K562 (cell line): ENCODE measurements around the gene SYT14. TPM values are rescaled to one million over a fixed set of nuclear protein-coding genes. Genes with fewer than 3 reads are reported as not detected.

ENCODE experiments used
- ATAC-seq: fragments of 200-7000 bp; cut with Tn5 transposase; 3 replicates; pipeline ENCODE4 v1.9.1; 2020; ENCODE audit warnings: moderate library complexity
- BruUV-seq: library from RNA; stranded (reverse); fragments of 400-500 nt; replicated peaks from 2 replicates; lab custom pipeline; 2021; lab: Mats Ljungman, UMichigan
- CTCF ChIA-PET: fragments of 300-600 bp; formaldehyde crosslinking; extraction: SDS; loops from one replicate; lab custom pipeline; 2021; ENCODE audit warnings: low intra/inter-chr PET ratio; lab: Yijun Ruan, JAX
- POLR2A ChIA-PET: fragments of 300-600, 350-650 bp; sonication (Branson Sonifier 250); formaldehyde crosslinking; extraction: SDS; loops from one replicate; lab custom pipeline; 2021; ENCODE audit warnings: antibody characterized with exemption, inconsistent platforms; lab: Yijun Ruan, JAX
- DNase-seq, 4 experiments: peaks; one replicate each; pipeline versions ENCODE4 v3.0.0 to v3.0.0-alpha.2; 2011 to 2018; ENCODE audit warnings: low spot score in 3 of 4, mixed read lengths in 3 of 4; ENCODE audit errors: extremely low read depth in 1 of 4
- FAIRE-seq: peaks from 2 replicates; lab custom pipeline; 2011; peaks lifted over from hg19 to GRCh38; lab: Jason Lieb, UNC
- H2AFZ ChIP-seq: 2 replicates; pipeline ENCODE4 v1.6.0; 2011; ENCODE audit warnings: low read depth, low read length, control low read depth, inconsistent platforms
- H3K27ac ChIP-seq: fragments of 200-600 bp; 3 replicates; pipeline ENCODE4 v1.8.0; 2011; ENCODE audit warnings: low read depth, mild to moderate bottlenecking, control low read depth, inconsistent platforms, low read length, moderate library complexity, mixed read lengths; ENCODE audit errors: extremely low read depth
- H3K27me3 ChIP-seq, 2 experiments: fragments of 300-600 bp in 1 of 2; 2 replicates in 1 of 2; 3 replicates in 1 of 2; pipeline versions ENCODE4 v1.6.0 to v1.8.0; 2011; ENCODE audit warnings: inconsistent platforms in 2 of 2, low read length in 2 of 2, mild to moderate bottlenecking in 1 of 2, mixed read lengths in 1 of 2, moderate library complexity in 1 of 2; ENCODE audit not compliant: control insufficient read depth in 2 of 2, insufficient read depth in 2 of 2
- H3K36me3 ChIP-seq: fragments of 300-600 bp; 3 replicates; pipeline ENCODE4 v1.8.0; 2011; ENCODE audit warnings: mild to moderate bottlenecking, low read length, inconsistent platforms; ENCODE audit not compliant: control insufficient read depth, insufficient read depth
- H3K4me1 ChIP-seq, 2 experiments: fragments of 200-600 bp in 1 of 2; replicated peaks in 1 of 2; 2 replicates in 1 of 2; 3 replicates in 1 of 2; pipeline versions ENCODE4 v1.5.1 to v1.8.0; 2011; ENCODE audit warnings: inconsistent platforms in 2 of 2, low read length in 2 of 2, mild to moderate bottlenecking in 1 of 2, mixed read lengths in 1 of 2, moderate library complexity in 1 of 2; ENCODE audit not compliant: control insufficient read depth in 2 of 2, insufficient read depth in 2 of 2
- H3K4me2 ChIP-seq: 2 replicates; pipeline ENCODE4 v1.6.1; 2011; ENCODE audit warnings: low read length, control low read depth, inconsistent platforms, mixed read lengths; ENCODE audit not compliant: insufficient read depth
- H3K4me3 ChIP-seq: fragments of 200-600 bp; sonication (generic), shearing (Covaris generic); 2 replicates; pipeline ENCODE4 v1.5.1; 2016; ENCODE audit warnings: control low read depth, inconsistent platforms
- H3K79me2 ChIP-seq: fragments of 200-600 bp; 3 replicates; pipeline ENCODE4 v1.8.0; 2011; ENCODE audit warnings: low read length, inconsistent platforms; ENCODE audit not compliant: control insufficient read depth, insufficient read depth
- H3K9ac ChIP-seq, 2 experiments: 2 replicates each; pipeline versions ENCODE4 v1.6.0 to v1.6.1; 2011; ENCODE audit warnings: low read depth in 2 of 2, low read length in 2 of 2, control low read depth in 1 of 2, inconsistent platforms in 1 of 2, mild to moderate bottlenecking in 1 of 2, mixed read lengths in 1 of 2; ENCODE audit not compliant: insufficient read depth in 1 of 2
- H3K9me1 ChIP-seq: one replicate; pipeline ENCODE4 v1.6.0; 2011; ENCODE audit warnings: inconsistent platforms, mild to moderate bottlenecking, low read length, moderate library complexity; ENCODE audit not compliant: control insufficient read depth, insufficient read depth
- H3K9me3 ChIP-seq: replicated peaks from 2 replicates; pipeline ENCODE4 v1.5.1; 2011; ENCODE audit warnings: low read depth, low read length, inconsistent platforms; ENCODE audit not compliant: control insufficient read depth, insufficient read depth
- H4K20me1 ChIP-seq: replicated peaks from 2 replicates; pipeline ENCODE4 v1.6.1; 2011; ENCODE audit warnings: low read length, inconsistent platforms, mixed read lengths; ENCODE audit not compliant: control insufficient read depth, insufficient read depth
- CBFA2T3 ChIP-seq: fragments of 450-650 bp; IDR thresholded peaks from 2 replicates; pipeline ENCODE4 v1.6.1; 2017
- CTBP1 ChIP-seq: fragments of 450-650 bp; IDR thresholded peaks from 2 replicates; pipeline ENCODE4 v1.6.1; 2016; ENCODE audit warnings: borderline replicate concordance
- ETV1 ChIP-seq: fragments of 450-650 bp; conservative IDR thresholded peaks from 2 replicates; pipeline ENCODE4 v1.6.1; 2016; ENCODE audit warnings: missing genetic modification characterization, control low read depth, low read depth, missing compliant biosample characterization
- HDAC3 ChIP-seq: fragments of 450-650 bp; IDR thresholded peaks from 2 replicates; pipeline ENCODE4 v1.6.1; 2018; ENCODE audit warnings: borderline replicate concordance, mild to moderate bottlenecking, moderate library complexity; ENCODE audit not compliant: partially characterized antibody
- HMBOX1 ChIP-seq: sonication (generic); IDR thresholded peaks from 2 replicates; pipeline ENCODE4 v1.6.1; 2016
- MAFK ChIP-seq: IDR thresholded peaks from 2 replicates; pipeline ENCODE4 v1.6.1; 2011; ENCODE audit warnings: low read length, improper control_type of control experiment
- NCOA2 ChIP-seq, 2 experiments: fragments of 450-650 bp; IDR thresholded peaks; 2 replicates each; pipeline ENCODE4 v1.6.1; 2018; ENCODE audit warnings: mild to moderate bottlenecking in 2 of 2, moderate library complexity in 1 of 2; ENCODE audit not compliant: partially characterized antibody in 2 of 2
- NR2C1 ChIP-seq, 2 experiments: fragments of 450-650 bp; IDR thresholded peaks; 2 replicates each; pipeline ENCODE4 v1.6.1; 2017; ENCODE audit warnings: mild to moderate bottlenecking in 2 of 2, antibody characterized with exemption in 1 of 2, inconsistent platforms in 1 of 2, missing compliant biosample characterization in 1 of 2, missing genetic modification characterization in 1 of 2
- ZNF316 ChIP-seq: fragments of 450-650 bp; IDR thresholded peaks from 2 replicates; pipeline ENCODE4 v1.6.1; 2016
- ZNF551 ChIP-seq: fragments of 250-450 bp; sonication (Bioruptor Pico); IDR thresholded peaks from 2 replicates; pipeline ENCODE4 v1.5.0; 2021; ENCODE audit warnings: mild to moderate bottlenecking, moderate library complexity
- WGBS: fragments of 100-300 bp; shearing (Covaris generic); methylation state at CpG from one replicate; pipeline ENCODE4 v1.1.6; 2016; ENCODE audit warnings: low coverage, mixed read lengths; ENCODE audit not compliant: insufficient coverage; ENCODE audit errors: missing lambda C conversion rate; 5-methylcytosine and 5-hydroxymethylcytosine counted together
- in situ Hi-C: fragments of 300-500 bp; cut with MboI; formaldehyde crosslinking; loops from 4 replicates; pipeline ENCODE4 v1.15.0; 2018; ENCODE audit warnings: inconsistent platforms, mixed read lengths
- intact Hi-C: fragments of 100-400 bp; cut with micrococcal nuclease; formaldehyde crosslinking; loops from 2 replicates; pipeline ENCODE4 v1.14.2; 2022
- polyA plus RNA-seq, 8 experiments: library from polyadenylated mRNA; depleted of rRNA in 4 of 8; stranded (reverse) in 5 of 8; unstranded in 3 of 8; fragments of >200 nt; fragmentation: Nextera tagmentation in 2 of 8; fragmentation: Illumina TruSeq in 1 of 8; extraction: Ambion mirVana in 2 of 8; extraction: Trizol in 1 of 8; gene quantifications; 2 replicates each; pipeline versions ENCODE4 v1.2.1 to v1.2.3, GENCODE V29; 2011 to 2014; ENCODE audit warnings: inconsistent platforms in 1 of 8, missing spikeins in 1 of 8
- total RNA-seq, 7 experiments: library from RNA; depleted of rRNA in 6 of 7; stranded (reverse); fragments of >200 nt in 6 of 7; fragmentation: Illumina TruSeq in 2 of 7; extraction: Trizol in 2 of 7; gene quantifications; 2 replicates each; pipeline versions ENCODE4 v1.2.1 to v1.2.3, GENCODE V29; 2011 to 2021; ENCODE audit warnings: low replicate concordance in 1 of 7
- TF ChIP-seq, protein P1 (sequence below), 2 experiments: IDR thresholded peaks; 2 replicates each; pipeline ENCODE4 v1.6.1; 2011; ENCODE audit warnings: borderline replicate concordance in 1 of 2, control low read depth in 1 of 2, low read depth in 1 of 2, low read length in 1 of 2, mild to moderate bottlenecking in 1 of 2, mixed read lengths in 1 of 2, moderate library complexity in 1 of 2; ENCODE audit not compliant: insufficient read depth in 1 of 2, insufficient read length in 1 of 2, poor library complexity in 1 of 2, severe bottlenecking in 1 of 2; ENCODE audit errors: extremely low read depth in 1 of 2

Gene SYT14
- total and polyA plus RNA-seq, 9 of the 15 experiments (the other 6 are each of a cell fraction or from before 2014, with no cell fraction given), result 0.01 to 0.04 TPM; not detected in 7

DNA sequence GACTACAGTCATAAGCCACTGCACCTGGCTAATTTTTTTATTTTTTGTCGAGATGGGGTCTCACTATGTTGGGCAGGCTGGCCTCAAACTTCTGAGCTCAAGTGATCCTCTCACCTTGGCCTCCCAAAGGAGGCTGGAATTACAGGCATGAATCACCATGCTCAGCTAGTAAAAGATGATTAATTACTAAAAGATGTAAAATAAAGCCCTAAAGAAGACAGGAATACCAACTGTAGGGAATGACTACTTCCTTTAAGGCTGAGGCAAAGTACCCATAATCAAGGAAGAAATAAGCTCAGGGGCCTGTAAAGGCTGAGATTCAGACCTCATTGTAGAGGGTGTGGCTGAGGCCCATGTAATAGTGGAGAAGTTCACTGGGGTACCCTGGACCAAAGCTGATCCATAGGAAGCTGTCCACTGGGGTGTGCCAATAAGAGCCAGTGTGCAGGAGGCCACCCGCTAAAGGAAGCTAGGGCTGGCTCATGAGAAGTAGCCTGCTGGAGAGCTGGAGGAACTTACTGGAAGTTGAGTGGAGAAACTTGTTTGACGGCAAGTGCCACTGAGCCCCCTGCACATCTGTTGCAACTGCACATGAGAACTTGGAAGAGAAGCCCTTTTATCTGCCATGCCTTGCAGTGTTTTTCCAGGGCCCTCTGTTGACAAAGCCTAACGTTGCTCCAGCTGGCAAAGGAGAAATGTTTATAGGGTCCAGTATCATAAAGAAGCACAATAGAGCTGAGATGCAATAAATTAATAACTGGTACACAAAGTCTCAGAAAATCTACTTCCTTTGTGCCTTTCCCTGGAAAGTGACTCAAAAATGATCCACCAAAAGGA, 276.8 kb downstream of the SYT14 start:
- H4K20me1 ChIP-seq, result no peaks in the 10 kb centered on the region
- WGBS, result 0% methylated on average over 4 of the region's 4 CpGs
- H3K4me1 ChIP-seq, result no peaks in the 10 kb centered on the region
- in situ Hi-C loops (no loop called here), intact Hi-C loops (no loop called here)
- ChIA-PET POLR2A (interaction anchor here (0.6 kb wide), 1 partner anchor 17 kb away, joined by 4 read pairs; no protein-coding TSS in a partner anchor), CTCF (no interaction called here)
- H3K4me3 ChIP-seq, result no peak overlapping the region
- H2AFZ ChIP-seq, result no peak overlapping the region
- H3K9me3 ChIP-seq, result no peaks in the 10 kb centered on the region
- no peak for TF ChIP-seq ETV1 (tag)
- no peak for TF ChIP-seq NCOA2 (IDR thresholded peaks at IDR 0.05; ENCODE audit: partially characterized antibody in 2 of 2)
- TF ChIP-seq ZNF316, result no peak
- no peak for TF ChIP-seq CBFA2T3
- TF ChIP-seq HDAC3, result no peak
- TF ChIP-seq HMBOX1, result no peak
- no peak for TF ChIP-seq NR2C1 (IDR thresholded peaks at IDR 0.05)
- no peak for TF ChIP-seq NR2C1 (tag; IDR thresholded peaks at IDR 0.05)
- no peak for TF ChIP-seq MAFK
- TF ChIP-seq, protein P1, sequence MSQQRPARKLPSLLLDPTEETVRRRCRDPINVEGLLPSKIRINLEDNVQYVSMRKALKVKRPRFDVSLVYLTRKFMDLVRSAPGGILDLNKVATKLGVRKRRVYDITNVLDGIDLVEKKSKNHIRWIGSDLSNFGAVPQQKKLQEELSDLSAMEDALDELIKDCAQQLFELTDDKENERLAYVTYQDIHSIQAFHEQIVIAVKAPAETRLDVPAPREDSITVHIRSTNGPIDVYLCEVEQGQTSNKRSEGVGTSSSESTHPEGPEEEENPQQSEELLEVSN (IDR thresholded peaks at IDR 0.05; ENCODE audit: borderline replicate concordance in 1 of 2, extremely low read depth in 1 of 2, insufficient read depth in 1 of 2, insufficient read length in 1 of 2, low read depth in 1 of 2, low read length in 1 of 2, poor library complexity in 1 of 2, severe bottlenecking in 1 of 2), result no peak
- TF ChIP-seq CTBP1, result no peak
- no peak for TF ChIP-seq ZNF551 (CRISPR knock-in tag)
- H3K9me1 ChIP-seq, result no peaks in the 10 kb centered on the region
- H3K9ac ChIP-seq, result no peak overlapping the region
- H3K27me3 ChIP-seq, result no peaks in the 10 kb centered on the region
- no peak for ATAC-seq
- no peak overlapping the region for H3K4me2 ChIP-seq
- FAIRE-seq, result no peak
- no peaks in the 10 kb centered on the region for H3K79me2 ChIP-seq
- DNase-seq, result no peak
- H3K27ac ChIP-seq, result no peak overlapping the region
- BruUV-seq, result no TSS peak
- no peaks in the 10 kb centered on the region for H3K36me3 ChIP-seq
